HG02852 (cell line): ENCODE results near the gene UBAC1.

Source experiments
- ATAC-seq: cut with Tn5 transposase; IDR thresholded peaks from one replicate; pipeline ENCODE4 v1.9.1; 2021; ENCODE audit warnings: mild to moderate bottlenecking, moderate library complexity; ENCODE audit not compliant: unreplicated experiment

The UBAC1 gene

GRCh38 chr9:135993765-135994500, 32.8 kb upstream of the UBAC1 start:
- no peak for ATAC-seq

GRCh38 chr9:135993409-135993742, 32.2 kb upstream of the UBAC1 start:
- no peak for ATAC-seq

- ATAC-seq = no peak
Measured at GRCh38 chr9:135992486-135993408, 31.6 kb upstream of the UBAC1 start.

- no peak for ATAC-seq
Measured at GRCh38 chr9:135991771-135992170, 30.6 kb upstream of the UBAC1 start.

GRCh38 chr9:135990468-135991429, 29.6 kb upstream of the UBAC1 start:
- ATAC-seq = no peak

GRCh38 chr9:135989722-135990467, 28.7 kb upstream of the UBAC1 start:
- no peak for ATAC-seq

GRCh38 chr9:135989157-135989556, 28.0 kb upstream of the UBAC1 start:
- ATAC-seq = no peak

- ATAC-seq = no peak
Measured at GRCh38 chr9:135988493-135988892, 27.3 kb upstream of the UBAC1 start.

GRCh38 chr9:135987838-135988404, 26.7 kb upstream of the UBAC1 start:
- no peak for ATAC-seq

GRCh38 chr9:135986605-135987004, 25.4 kb upstream of the UBAC1 start:
- ATAC-seq = no peak

- no peak for ATAC-seq
Measured at GRCh38 chr9:135985889-135986288, 24.7 kb upstream of the UBAC1 start.

GRCh38 chr9:135985459-135985774, 24.2 kb upstream of the UBAC1 start:
- ATAC-seq = no peak

GRCh38 chr9:135984072-135984710, 23.0 kb upstream of the UBAC1 start:
- no peak for ATAC-seq

GRCh38 chr9:135983208-135984071, 22.3 kb upstream of the UBAC1 start:
- ATAC-seq = no peak

- ATAC-seq = no peak
Measured at GRCh38 chr9:135982499-135983207, 21.5 kb upstream of the UBAC1 start.

GRCh38 chr9:135980926-135981630, 19.9 kb upstream of the UBAC1 start:
- ATAC-seq = no peak

- no peak for ATAC-seq
Measured at GRCh38 chr9:135979547-135980166, 18.5 kb upstream of the UBAC1 start.
